GM21447 (cell line): ENCODE results near the gene PDE4B.

ENCODE experiments used
- ATAC-seq: cut with Tn5 transposase; IDR thresholded peaks from one replicate; pipeline ENCODE4 v1.9.1; 2021; ENCODE audit not compliant: unreplicated experiment

PDE4B gene

DNA sequence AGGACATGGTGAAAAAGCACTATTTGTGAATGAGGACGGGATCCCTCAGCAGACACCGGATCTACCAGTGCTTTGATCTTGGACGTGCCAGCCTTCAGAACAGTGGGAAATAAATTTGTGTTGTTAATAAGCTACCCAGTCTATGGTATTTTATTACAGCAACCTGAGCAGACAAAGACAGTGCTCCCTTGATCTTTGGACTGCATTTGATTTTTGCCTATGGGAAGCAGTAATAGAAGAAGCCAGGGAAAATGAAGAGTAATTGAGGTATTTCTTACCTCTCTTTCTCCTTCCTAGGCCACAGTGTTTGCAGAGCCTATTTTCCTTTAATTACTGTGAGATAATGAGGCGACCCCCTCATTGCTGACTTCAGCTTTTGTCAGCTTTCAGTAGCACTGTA is 87.9 kb downstream of the PDE4B start:
- no peak for ATAC-seq

DNA sequence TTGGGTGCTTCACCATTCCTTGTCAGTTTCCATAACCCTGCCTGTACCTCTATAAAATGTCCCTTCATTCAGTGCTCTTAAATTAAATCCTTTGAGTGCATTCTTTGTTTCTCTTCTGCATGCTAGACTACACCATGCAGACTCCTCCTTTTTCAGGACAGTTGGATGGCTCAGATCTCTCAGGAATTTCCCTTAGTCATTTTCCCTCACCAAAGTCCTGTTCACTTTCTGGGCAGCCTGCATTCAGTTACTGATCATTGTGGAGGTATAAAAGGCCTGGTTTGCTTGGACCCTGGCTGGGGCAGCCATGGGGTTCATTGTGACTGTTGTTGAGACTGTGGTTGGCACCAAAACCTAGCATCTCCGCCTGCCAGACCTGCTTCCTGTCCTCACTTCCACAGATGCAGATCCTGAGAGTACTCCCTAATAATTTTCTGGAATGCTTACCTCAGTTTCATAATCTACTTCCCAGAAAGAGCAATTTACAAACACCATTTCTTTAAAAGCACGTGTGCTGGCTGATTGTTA is 88.4 kb downstream of the PDE4B start:
- ATAC-seq: no peak

DNA sequence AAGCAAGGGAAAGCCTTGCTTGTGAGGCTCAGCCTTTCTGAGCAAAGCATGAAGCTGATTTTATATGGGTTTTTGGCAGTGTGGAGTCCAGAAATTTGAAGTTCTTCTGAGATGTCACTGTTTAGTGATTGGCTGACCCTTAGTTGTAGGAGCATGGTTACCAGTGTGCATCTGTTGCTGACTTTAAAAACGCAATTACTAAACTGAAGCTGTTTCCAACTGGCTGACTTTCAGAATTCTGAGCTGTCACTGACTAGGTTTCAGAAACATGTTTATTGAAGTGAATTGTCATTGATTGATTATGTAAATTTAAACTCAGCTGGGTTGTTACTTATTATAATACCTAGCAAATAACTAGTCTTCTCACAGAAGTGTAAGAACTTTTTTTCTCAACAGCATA is 89.4 kb downstream of the PDE4B start:
- ATAC-seq: no peak

DNA sequence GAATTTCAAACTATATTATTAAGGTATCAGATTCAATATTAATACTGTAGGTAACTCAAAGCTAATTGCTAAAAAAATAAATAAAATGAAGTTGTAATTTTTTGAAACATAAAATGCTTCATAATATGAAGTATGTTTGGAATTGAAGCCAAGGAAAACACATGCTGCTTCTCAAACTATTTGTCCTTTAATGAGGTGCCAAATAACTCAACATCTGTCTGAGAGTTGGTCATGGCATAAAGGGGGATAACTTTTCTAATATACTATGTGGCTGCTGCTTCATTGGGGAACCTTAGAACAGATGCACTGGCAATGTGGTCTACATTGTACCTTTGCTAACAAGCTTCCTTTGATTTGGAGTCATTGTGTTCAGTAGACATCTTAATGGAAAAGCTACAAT is 96.7 kb downstream of the PDE4B start:
- ATAC-seq: no peak

DNA sequence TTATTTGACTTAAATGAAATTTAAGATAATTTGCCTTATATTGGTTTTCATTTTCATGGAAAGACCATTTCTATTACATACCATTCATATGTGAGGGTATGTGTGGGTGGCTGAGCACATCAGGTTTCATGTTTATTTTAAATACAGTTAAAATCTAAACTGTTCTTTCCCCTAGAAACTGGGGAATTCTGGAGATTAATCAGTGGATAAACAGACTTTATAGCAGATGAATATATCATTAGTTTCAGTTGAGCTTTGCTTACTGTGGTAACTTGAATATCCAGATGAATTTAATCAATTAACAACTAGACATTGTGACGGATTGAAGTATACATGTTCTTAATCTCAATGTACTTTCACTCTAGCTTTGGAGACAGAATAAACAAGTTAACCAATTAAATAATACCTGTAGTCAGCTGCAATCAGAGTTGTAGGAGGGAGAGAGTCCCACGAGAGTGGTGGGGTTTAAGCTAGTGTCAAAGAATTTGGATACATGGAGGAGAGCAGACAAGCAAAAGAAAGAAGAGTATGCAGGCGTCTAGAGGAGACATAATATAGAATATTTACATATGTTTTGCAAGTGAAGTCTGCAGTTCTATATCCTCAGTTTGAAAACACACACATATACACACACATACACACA is 97.6 kb downstream of the PDE4B start:
- ATAC-seq: no peak

DNA sequence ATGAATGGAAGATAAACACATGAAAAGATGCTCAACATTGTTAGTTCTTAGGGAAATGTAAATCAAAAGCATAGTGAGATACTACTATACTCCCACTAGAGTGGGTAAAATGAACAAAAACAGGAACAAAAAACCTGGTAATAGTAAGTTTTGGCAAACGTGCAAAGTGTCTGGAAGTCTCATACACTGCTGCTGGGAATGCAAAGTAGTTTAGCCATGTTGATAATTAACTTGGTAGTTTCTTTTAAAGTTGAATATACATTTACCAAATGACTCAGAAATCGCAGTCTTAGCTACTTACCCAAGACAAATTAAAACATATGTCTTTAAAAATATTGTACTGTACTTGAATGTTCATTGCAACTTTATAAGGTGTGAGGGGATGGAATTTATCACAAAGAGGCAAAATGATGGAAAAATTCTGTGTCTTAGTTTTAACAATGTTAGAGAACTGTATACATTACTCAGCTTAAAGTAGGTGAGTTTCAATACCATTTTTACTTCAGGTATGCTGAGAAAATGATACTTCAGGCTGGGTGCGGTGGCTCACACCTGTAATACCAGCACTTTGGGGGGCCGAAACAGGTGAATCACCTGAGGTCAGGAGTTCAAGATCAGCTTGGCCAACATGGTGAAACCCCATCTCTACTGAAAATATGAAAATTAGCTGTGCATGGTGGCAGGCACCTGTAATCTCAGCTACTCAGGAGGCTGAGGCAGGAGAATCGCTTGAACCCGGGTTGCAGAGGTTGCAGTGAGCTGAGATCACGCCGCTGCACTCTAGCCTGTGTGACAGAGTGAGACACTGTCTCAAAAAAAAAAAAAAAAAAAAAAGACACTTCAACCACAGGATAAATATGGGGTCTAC is 102.3 kb downstream of the PDE4B start:
- ATAC-seq: peak; percentile 96

DNA sequence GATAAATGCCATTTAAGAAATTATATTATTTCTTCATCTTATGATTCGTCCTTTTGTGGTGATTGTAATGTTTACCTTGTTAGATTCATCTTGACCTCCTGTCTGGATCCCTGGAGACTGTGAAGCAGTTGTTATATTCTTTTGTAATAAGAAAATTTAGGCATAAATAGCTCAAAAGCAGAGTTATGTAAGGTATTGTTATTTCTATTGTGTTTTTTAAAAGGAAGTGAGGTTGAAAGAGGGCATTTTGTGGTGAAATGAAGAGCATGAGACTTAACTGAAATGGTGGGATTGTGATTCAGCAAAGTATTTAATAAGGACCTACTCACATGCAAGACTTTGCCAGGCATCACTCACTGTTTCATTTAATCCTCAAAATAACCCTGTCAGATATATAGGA is 104.0 kb downstream of the PDE4B start:
- no peak for ATAC-seq

DNA sequence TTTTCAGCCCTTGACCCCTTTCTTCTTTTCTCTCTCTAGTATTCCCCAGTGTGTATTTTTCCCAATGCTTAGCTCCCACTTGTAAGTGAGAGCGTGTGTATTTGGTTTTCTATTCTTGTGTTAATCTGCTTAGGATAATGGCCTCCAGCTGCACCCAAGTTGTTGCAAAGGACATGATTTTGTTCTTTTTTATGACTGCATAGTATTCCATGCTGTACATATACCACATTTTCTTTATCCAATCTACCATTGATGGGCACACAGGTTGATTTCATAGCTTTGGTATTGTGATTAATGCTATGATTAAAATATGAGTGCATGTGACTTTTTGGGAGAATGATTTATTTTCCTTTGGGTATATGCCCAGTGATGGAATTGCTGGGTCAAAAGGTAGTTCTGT is 104.8 kb downstream of the PDE4B start:
- no peak for ATAC-seq

DNA sequence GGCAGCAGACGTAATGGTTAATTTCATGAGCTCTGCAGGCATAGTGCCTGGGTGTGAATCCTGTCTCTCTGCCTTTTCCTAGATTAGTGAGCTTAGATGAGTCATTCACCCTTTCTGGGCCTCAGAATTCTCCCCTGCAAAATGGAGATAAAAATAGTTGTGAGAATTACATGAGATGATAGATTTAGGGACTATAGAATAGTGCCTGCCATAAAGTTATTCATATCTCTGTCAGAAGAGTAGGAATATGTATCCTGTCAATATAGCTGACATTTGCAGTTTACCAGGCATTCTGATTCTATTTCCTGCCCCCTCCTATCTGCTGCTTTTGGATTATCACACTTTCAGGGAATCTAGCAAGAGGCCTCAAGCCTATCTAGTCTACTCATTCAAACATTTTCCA is 112.0 kb downstream of the PDE4B start:
- no peak for ATAC-seq

DNA sequence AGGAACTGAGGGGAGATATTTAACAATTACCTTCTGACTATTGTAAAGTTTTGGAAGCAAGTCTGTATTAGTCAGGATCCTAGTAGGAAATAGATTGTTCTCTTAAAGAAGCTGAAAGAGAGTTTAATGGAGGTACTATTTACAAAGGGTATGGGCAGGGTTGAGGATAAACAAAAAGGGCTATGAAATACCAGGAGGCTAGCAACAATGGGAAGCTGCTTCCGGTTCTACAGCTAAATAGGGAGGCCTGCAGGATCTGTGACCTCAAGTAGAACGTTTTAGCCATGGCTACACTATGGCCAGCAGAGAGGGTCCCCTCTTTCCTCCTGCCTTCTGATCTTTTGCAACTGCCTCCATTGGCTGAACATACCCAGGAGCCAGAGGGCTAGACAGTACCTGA is 117.7 kb downstream of the PDE4B start:
- no peak for ATAC-seq

DNA sequence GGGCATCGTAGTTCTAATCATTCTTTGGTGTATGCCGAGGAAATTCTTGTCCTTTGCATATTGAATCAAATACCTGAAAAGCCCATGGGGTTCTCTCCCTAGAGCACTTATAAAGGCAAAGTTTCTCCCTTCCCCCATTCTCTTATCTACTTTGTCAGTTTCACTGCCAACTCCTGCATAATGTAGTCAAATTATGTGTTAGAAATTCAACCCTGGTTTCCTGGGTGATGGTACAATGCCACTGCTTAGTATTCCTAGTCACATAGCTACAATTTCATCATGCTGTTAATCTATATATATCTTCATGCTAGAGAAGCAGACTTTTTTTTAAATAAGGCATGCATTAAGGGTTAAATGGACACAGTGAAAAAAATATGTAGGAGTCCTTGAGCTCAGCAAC is 119.0 kb downstream of the PDE4B start:
- ATAC-seq: no peak

DNA sequence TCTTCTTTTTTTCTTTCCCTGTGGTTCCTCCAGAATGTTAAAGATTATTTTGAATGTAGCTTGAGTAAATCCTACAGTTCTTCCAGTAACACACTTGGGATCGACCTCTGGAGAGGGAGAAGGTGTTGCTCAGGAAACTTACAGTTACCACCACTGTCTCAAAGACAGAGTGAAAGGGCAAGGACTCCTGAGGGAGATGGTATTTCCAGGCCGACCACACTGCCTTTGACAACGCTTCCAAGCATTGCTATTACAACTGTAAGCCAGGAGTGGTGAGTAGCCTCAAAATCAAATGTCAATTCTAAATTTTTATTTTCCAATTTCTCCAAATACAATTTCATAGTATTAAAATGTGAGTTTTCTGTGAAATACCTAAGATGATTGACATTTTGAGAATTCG is 125.9 kb downstream of the PDE4B start:
- ATAC-seq: no peak

DNA sequence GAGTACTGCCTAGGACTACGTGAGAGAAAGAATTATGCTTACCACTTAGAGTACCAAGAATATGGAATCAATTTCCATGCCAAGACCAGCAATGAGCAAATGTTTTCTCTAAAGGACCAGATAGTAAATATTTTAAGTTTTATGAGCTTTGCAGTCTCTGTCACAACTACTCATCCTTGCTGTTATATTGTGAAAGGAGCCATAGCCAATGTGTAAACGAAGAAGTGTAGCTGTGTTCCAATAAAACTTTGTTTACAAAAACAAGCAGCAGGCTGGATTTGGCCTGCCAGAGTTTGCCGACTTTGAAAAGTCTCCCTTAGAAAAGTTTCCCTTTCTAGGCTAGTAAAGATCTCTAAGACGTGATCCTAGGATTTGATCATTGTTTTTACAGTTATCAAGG is 128.8 kb downstream of the PDE4B start:
- ATAC-seq: no peak

DNA sequence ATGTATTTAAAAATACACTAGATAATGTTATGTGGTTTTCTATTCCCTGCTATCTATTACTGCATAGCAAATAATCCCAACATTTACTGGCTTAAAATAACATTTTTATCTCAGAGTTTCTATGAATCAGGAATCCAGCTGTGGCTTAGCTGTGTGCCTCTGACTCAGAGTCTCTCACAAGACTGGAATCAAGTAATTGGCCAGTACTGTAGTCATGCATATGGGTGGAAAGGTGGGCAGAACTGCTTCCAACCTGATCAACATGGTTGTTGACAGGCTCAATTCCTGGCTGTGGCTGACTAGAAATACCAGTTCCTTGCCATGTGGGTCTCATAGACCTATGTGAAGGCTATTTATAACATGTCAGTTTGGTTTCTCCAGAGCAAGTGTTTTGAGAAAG is 131.8 kb downstream of the PDE4B start:
- ATAC-seq: no peak

DNA sequence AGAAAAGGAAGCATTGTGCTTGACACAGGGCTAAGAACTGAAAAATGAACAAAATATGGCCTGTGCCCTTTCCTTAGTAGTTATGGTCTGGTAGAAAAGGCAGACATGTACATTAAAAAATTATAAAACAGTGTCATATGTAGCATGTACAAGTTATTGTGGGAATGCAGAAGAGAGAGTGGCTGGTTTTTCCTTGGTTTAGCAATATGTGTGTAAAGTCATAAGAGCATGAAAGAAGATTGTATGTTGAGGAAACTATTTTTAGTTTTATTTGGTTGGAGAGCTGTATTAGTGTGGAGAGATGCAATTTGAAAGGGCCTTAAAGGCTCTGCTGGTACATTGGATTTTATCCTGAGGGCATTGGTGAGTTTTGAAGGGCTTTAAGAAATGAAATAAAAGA is 145.8 kb downstream of the PDE4B start:
- no peak for ATAC-seq

DNA sequence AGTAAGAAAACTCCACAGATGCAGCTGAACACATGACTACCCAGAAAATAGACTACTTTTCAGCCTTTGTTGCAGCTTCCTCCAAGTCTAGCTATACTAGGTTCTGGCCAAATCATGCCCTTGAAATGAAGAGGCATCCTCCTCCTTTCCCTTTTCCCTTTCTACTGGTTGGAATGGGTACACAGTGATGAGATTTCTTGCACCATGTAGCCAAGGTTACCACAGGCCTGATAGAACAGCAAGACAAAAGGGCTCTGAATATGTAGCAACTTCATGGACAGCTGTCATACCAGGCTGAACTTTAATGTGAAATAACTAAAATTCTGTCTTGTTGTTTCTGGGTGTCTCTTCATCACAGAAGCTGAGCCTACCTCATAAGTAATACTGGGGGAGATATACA is 146.5 kb downstream of the PDE4B start:
- ATAC-seq: no peak

DNA sequence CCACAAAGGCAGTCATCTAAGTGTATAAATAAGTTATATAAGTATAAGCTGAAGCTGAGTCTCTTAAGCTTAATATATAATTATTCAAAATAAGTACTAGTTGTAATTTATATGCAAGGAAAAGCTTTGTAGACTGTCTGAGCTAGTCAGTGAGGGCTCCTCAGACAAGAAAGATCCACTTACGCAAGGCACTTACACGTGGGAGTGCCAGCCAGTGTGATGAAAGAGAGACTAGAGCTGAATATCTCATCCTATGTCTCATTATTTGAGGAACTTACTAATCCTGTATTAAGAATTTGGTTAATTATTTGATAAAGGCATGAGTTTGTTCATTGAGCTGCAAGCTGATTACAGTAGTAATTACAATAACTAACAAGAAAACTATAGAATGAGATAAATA is 146.9 kb downstream of the PDE4B start:
- ATAC-seq: no peak

DNA sequence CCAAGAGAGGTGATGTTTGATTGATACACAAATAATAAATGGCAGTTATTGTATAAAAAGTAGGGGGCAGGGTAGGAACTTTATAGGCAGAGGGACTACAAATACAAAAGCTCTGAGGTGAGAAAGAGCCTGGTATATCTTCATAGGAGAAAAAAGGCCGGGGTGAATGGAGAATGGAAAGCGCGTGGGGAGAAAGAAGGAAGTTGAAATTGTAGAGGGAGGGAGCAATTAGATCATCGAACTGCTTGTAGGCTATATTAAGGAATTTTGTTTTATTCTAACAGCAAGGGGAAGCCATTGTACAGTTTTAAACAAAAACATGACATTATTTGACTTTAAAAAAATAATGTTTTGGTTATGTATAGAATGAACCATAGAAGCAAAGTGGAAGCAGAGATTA is 147.4 kb downstream of the PDE4B start:
- ATAC-seq: no peak

DNA sequence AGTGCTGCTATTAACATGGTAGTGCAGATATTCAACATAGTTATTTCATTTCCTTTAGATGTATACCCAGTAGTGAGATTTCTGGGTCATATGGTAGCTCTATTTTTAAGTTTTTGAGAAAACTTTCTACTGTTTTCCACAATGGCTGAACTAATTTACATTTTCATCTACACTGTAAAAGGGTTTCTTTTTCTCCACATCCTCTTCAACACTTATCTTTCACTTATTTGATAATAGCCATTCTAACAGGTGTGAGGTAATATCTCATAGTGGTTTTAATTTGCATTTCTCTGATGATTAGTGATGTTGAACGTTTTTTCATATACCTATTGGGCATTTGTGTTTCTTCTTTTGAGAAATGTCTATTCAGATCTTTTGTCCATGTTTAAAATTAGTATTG is 149.8 kb downstream of the PDE4B start:
- no peak for ATAC-seq

DNA sequence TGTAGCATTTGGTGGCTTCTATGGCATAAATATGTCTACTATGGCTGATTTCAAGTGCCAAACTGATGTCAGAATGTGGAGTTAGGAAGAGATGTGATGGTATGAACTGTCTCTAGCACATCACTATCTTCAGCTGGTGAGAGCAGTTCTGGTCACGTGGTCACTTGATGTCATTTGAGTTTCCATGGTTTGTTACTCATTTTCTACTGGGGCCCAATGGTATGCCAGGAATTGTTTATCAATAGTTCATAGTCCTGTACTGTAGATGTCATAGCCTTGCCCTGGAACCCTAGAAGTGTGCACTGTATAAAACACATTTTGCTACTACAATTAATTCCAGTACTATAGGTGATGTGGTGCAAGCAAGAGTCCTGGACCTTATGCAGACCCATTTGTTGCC is 153.7 kb downstream of the PDE4B start:
- no peak for ATAC-seq

DNA sequence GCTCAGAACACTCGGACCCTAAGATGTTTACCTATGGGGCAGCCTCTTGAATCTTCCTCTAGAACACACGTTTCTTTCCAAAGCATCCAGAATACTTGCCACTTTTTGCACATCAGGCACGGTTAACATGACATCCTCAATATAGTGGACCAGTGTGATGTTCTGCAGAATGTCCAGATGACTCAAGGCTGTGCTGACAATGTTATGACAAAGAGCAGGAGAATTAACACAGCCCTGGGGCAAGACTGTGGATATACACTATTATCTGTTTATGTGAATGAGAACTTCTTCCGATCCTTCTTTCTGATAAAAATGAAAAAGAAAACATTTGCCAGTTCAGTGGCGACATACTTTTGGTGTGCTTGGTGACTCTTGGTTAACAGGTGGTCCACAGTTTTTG is 154.3 kb downstream of the PDE4B start:
- ATAC-seq: no peak

DNA sequence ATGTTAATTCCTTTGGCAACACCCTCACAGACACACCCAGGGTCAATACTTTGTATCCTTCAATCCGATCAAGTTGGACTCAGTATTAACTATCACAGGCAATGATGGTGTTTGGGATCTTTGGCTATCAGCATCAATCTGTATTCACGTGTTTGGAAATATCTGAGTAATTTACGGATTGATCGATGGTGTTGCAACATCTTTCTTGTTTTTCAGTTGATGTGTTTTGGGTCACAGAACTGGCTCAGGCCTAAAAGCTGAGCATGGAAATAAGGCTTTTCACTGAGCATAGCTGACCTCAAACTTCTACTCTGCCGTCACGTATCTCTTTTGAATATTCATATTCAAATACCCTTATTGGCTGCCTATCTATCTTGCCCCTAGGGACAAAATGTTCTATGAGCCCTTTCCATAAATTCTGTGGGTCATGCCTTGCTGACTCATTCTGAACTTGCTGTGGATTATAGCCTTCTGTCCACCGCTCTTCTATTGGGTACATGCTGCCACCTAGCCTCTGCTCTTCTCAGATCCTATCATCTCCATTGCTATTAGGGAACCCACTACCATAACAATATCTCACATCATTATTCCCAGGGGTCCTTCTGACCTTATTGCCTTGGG is 156.0 kb downstream of the PDE4B start:
- no peak for ATAC-seq
